Ishikawa (cell line): ENCODE measurements around the gene ZZZ3.

Source experiments
- CEBPB ChIP-seq: IDR thresholded peaks from 2 replicates; pipeline ENCODE4 v1.6.1; 2012
- CREB1 ChIP-seq: IDR thresholded peaks from 2 replicates; pipeline ENCODE4 v1.6.1; 2012; ENCODE audit warnings: low read depth
- EGR1 ChIP-seq: IDR thresholded peaks from 2 replicates; pipeline ENCODE4 v1.6.1; 2012
- EP300 ChIP-seq: IDR thresholded peaks from 2 replicates; pipeline ENCODE4 v1.6.1; 2012; ENCODE audit warnings: borderline replicate concordance
- FOXM1 ChIP-seq: IDR thresholded peaks from 2 replicates; pipeline ENCODE4 v1.6.1; 2012; ENCODE audit warnings: low read depth, borderline replicate concordance
- NFIC ChIP-seq: IDR thresholded peaks from 2 replicates; pipeline ENCODE4 v1.6.1; 2012
- RAD21 ChIP-seq: IDR thresholded peaks from 2 replicates; pipeline ENCODE4 v1.6.1; 2012; ENCODE audit warnings: low read depth
- TAF1 ChIP-seq: IDR thresholded peaks from 2 replicates; pipeline ENCODE4 v1.6.1; 2012; ENCODE audit warnings: low read depth, mild to moderate bottlenecking
- TCF12 ChIP-seq: IDR thresholded peaks from 2 replicates; pipeline ENCODE4 v1.6.1; 2012; ENCODE audit warnings: low read depth
- TEAD4 ChIP-seq: IDR thresholded peaks from 2 replicates; pipeline ENCODE4 v1.6.1; 2012
- USF1 ChIP-seq: IDR thresholded peaks from 2 replicates; pipeline ENCODE4 v1.6.1; 2012
- YY1 ChIP-seq: IDR thresholded peaks from 2 replicates; pipeline ENCODE4 v1.6.1; 2012; ENCODE audit warnings: low read depth
- ZBTB7A ChIP-seq: IDR thresholded peaks from 2 replicates; pipeline ENCODE4 v1.6.1; 2012; ENCODE audit warnings: low read depth
- TF ChIP-seq, protein P1 (sequence below): IDR thresholded peaks from 2 replicates; pipeline ENCODE4 v1.6.1; 2012
- TF ChIP-seq, protein P2 (sequence below): IDR thresholded peaks from 2 replicates; pipeline ENCODE4 v1.6.1; 2012; ENCODE audit warnings: low read depth, mild to moderate bottlenecking

The ZZZ3 gene

DNA sequence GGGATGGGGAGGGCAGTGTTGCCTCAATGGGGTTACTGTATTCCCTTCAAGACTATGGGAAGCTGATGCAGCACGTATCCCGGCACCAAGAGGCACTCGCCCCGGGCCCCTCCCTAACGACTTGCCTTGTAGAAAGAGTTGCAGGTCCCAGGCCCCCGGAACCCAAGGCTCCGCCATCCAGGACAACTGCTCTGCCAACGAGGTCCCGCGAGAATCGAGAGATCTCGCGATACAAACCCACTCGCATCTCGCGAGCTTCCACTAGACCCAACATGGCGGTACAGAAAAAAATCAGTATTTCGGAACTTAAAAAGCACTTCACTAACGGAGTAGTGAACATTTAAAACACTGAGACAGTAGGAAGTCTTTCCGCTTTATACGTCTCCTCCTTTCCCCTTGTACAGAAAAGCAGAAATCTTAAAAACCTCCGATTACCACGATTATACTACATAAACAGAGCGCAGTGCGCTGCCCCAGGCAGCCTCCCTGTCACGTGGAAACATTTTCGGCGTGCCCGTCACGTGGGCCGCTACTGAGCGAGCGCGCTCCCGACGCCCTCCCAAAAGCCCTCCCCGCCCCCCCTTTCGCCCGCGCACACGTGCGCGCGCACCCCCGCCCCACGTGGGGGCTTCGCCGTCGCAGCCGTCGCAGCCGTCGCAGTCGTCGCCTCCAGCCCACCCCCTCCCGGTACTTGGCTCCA, at the start of gene ZZZ3:
Gene ZZZ3 (minus strand): TSS at position 199 of the 700 bp plus-strand sequence. CDS start 49,304 bp downstream, outside the sequence.
- TF ChIP-seq NFIC, result no peak
- TF ChIP-seq, protein P1, sequence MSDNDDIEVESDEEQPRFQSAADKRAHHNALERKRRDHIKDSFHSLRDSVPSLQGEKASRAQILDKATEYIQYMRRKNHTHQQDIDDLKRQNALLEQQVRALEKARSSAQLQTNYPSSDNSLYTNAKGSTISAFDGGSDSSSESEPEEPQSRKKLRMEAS, result peak; percentile 91
- no peak for TF ChIP-seq CREB1
- no peak for TF ChIP-seq EP300
- no peak for TF ChIP-seq FOXM1
- peak; percentile 95 for TF ChIP-seq TAF1
- 0 out of 2 replicates have a peak, but pooled peaks have one; percentile 3 for TF ChIP-seq CEBPB
- no peak for TF ChIP-seq EGR1
- TF ChIP-seq TCF12, result peak; percentile 44; the same call in 1 of the 2 replicates
- no peak for TF ChIP-seq RAD21
- TF ChIP-seq, protein P2, sequence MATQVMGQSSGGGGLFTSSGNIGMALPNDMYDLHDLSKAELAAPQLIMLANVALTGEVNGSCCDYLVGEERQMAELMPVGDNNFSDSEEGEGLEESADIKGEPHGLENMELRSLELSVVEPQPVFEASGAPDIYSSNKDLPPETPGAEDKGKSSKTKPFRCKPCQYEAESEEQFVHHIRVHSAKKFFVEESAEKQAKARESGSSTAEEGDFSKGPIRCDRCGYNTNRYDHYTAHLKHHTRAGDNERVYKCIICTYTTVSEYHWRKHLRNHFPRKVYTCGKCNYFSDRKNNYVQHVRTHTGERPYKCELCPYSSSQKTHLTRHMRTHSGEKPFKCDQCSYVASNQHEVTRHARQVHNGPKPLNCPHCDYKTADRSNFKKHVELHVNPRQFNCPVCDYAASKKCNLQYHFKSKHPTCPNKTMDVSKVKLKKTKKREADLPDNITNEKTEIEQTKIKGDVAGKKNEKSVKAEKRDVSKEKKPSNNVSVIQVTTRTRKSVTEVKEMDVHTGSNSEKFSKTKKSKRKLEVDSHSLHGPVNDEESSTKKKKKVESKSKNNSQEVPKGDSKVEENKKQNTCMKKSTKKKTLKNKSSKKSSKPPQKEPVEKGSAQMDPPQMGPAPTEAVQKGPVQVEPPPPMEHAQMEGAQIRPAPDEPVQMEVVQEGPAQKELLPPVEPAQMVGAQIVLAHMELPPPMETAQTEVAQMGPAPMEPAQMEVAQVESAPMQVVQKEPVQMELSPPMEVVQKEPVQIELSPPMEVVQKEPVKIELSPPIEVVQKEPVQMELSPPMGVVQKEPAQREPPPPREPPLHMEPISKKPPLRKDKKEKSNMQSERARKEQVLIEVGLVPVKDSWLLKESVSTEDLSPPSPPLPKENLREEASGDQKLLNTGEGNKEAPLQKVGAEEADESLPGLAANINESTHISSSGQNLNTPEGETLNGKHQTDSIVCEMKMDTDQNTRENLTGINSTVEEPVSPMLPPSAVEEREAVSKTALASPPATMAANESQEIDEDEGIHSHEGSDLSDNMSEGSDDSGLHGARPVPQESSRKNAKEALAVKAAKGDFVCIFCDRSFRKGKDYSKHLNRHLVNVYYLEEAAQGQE, result no peak
- TF ChIP-seq YY1, result peak; percentile 92
- 0 out of 2 replicates have a peak, but pooled peaks have one; percentile 15 for TF ChIP-seq TEAD4
- TF ChIP-seq ZBTB7A, result peak; percentile 61; the same call in 1 of the 2 replicates
- peak; percentile 98 for TF ChIP-seq USF1

DNA sequence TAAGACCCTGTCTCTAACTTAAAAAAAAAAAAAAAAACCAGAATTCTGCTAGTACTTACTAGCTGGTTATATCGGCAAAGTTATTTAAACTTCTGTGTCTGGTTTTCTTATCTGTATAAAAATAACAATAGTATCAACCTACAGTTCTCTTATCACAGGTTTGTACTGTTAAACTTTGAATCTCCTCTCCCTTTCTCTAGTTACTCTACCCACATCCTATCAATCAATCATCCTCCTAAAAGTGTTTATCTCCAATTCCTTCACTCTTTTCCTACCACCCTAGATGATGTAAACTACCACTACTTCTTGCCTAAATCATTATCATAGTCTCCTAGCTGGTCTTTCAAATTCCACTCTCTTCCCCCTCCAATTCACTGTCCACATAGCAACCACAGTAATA, 49.6 kb upstream of the ZZZ3 start:
- TF ChIP-seq TEAD4 (no peak), ZBTB7A (no peak), EP300 (no peak), EGR1 (no peak)
- TF ChIP-seq, protein P2, result no peak

DNA sequence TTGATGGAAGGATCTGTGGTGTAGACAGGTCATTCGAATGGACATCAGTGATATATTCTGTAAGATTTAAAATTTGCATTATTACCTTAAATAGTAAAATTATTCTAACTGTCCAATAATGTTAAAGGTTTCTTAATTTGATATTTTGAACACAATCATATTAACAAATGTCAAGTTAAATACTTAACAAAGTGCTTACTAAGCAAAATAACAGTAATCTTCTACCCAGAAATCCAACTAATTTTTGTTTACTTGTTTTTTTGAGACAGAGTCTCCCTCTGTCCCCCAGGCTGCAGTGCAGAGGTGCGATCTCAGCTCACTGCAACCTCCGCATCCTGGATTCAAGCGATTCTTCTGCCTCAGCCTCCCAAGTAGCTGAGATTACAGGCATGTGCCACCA, 43.2 kb upstream of the ZZZ3 start:
- TF ChIP-seq YY1 (no peak), TAF1 (no peak), CEBPB (no peak), ZBTB7A (no peak), NFIC (no peak), FOXM1 (no peak), USF1 (no peak), CREB1 (no peak), EGR1 (no peak), RAD21 (no peak), TEAD4 (no peak), TCF12 (no peak), EP300 (no peak)
- TF ChIP-seq, protein P1, result no peak
- TF ChIP-seq, protein P2, result no peak

- TF ChIP-seq, protein P2, result no peak
- no peak for TF ChIP-seq CEBPB
- no peak for TF ChIP-seq TCF12
- TF ChIP-seq TAF1, result no peak
- TF ChIP-seq FOXM1, result no peak
- no peak for TF ChIP-seq RAD21
These were observed 35.7 kb upstream of the ZZZ3 start for GRCh38 chr1:77718181-77718580.
